ENCODE measurements around the gene RASGEF1C.

Gene RASGEF1C

GRCh38 chr5:180111273-180112002 lies 97.6 kb downstream of the RASGEF1C start:
- in situ Hi-C loops (cut with HindIII; ENCODE audit: low sequenced_read_pairs), result no loop called here
- H3K4me3 ChIP-seq (ENCODE audit: low read depth, low read length), result no peak overlapping the region
- TF ChIP-seq, protein P1, sequence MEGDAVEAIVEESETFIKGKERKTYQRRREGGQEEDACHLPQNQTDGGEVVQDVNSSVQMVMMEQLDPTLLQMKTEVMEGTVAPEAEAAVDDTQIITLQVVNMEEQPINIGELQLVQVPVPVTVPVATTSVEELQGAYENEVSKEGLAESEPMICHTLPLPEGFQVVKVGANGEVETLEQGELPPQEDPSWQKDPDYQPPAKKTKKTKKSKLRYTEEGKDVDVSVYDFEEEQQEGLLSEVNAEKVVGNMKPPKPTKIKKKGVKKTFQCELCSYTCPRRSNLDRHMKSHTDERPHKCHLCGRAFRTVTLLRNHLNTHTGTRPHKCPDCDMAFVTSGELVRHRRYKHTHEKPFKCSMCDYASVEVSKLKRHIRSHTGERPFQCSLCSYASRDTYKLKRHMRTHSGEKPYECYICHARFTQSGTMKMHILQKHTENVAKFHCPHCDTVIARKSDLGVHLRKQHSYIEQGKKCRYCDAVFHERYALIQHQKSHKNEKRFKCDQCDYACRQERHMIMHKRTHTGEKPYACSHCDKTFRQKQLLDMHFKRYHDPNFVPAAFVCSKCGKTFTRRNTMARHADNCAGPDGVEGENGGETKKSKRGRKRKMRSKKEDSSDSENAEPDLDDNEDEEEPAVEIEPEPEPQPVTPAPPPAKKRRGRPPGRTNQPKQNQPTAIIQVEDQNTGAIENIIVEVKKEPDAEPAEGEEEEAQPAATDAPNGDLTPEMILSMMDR (IDR thresholded peaks at IDR 0.05; ENCODE audit: low read depth, low read length, missing control alignments), result no peak
- DNase-seq (ENCODE audit: low read depth), result no peak

DNA sequence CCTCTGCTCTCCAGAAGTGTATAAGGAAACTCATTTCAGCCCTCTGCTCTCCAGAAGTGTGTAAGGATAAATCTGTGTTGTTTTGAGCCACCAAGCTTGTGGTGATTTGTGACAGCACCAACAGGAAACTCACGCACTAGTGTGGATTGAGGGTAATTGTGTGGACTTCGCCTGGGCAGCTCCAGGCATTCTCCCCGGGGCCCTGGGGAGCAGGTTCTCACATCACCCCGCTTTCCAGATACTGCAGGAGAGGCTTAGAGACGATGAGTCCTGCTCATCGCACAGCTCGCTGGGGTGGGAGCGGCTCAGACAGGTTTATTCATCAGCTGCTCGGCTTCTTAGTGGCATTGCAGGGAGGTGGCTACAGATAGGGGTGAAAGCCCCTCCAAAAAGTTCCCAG lies 99.1 kb downstream of the RASGEF1C start:
- TF ChIP-seq, protein P1 (IDR thresholded peaks at IDR 0.05; ENCODE audit: low read depth, low read length, missing control alignments), result no peak
- H3K4me3 ChIP-seq (ENCODE audit: low read depth, low read length), result no peak overlapping the region
- in situ Hi-C loops (cut with HindIII; ENCODE audit: low sequenced_read_pairs), result no loop called here
- DNase-seq (ENCODE audit: low read depth), result no peak

GRCh38 chr5:180107005-180107404 lies 102.0 kb downstream of the RASGEF1C start:
- no peak for DNase-seq (ENCODE audit: low read depth)
- no peak overlapping the region for H3K4me3 ChIP-seq (ENCODE audit: low read depth, low read length)
- TF ChIP-seq, protein P1 (IDR thresholded peaks at IDR 0.05; ENCODE audit: low read depth, low read length, missing control alignments), result no peak
- in situ Hi-C loops (cut with HindIII; ENCODE audit: low sequenced_read_pairs), result no loop called here

- in situ Hi-C loops (cut with HindIII; ENCODE audit: low sequenced_read_pairs), result no loop called here
- no peak for DNase-seq (ENCODE audit: low read depth)
- TF ChIP-seq, protein P1 (IDR thresholded peaks at IDR 0.05; ENCODE audit: low read depth, low read length, missing control alignments), result no peak
- no peak overlapping the region for H3K4me3 ChIP-seq (ENCODE audit: low read depth, low read length)
Observed at GRCh38 chr5:180105827-180106312, 103.1 kb downstream of the RASGEF1C start.

- in situ Hi-C loops (cut with HindIII; ENCODE audit: low sequenced_read_pairs), result no loop called here
Observed at GRCh38 chr5:180104168-180104530, 104.9 kb downstream of the RASGEF1C start.

GRCh38 chr5:180103487-180104167 lies 105.4 kb downstream of the RASGEF1C start:
- no peak overlapping the region for H3K4me3 ChIP-seq (ENCODE audit: low read depth, low read length)
- no peak for DNase-seq (ENCODE audit: low read depth)
- TF ChIP-seq, protein P1 (IDR thresholded peaks at IDR 0.05; ENCODE audit: low read depth, low read length, missing control alignments), result no peak
- in situ Hi-C loops (cut with HindIII; ENCODE audit: low sequenced_read_pairs), result no loop called here

More at GRCh38 chr5:180104168-180104530, 104.9 kb downstream of the RASGEF1C start:
- TF ChIP-seq, protein P1 (IDR thresholded peaks at IDR 0.05; ENCODE audit: low read depth, low read length, missing control alignments), result no peak
- DNase-seq (ENCODE audit: low read depth), result no peak
- no peak overlapping the region for H3K4me3 ChIP-seq (ENCODE audit: low read depth, low read length)

Data from astrocyte of the cerebellum (primary cell).